Stimulated activated CD4-positive, alpha-beta T cell treated with anti-CD3 and anti-CD28 coated beads, Interleukin-12 subunit alpha, Interleukin-12 subunit beta, amount 100 ng/mL, for 24 hours (primary cell): ENCODE results near the gene LHFPL2.

ENCODE experiments used
- DNase-seq, 2 experiments: peaks; one replicate each; pipeline ENCODE4 v3.0.0-alpha.2; 2020; ENCODE audit warnings: low read depth in 2 of 2

Gene LHFPL2

DNA sequence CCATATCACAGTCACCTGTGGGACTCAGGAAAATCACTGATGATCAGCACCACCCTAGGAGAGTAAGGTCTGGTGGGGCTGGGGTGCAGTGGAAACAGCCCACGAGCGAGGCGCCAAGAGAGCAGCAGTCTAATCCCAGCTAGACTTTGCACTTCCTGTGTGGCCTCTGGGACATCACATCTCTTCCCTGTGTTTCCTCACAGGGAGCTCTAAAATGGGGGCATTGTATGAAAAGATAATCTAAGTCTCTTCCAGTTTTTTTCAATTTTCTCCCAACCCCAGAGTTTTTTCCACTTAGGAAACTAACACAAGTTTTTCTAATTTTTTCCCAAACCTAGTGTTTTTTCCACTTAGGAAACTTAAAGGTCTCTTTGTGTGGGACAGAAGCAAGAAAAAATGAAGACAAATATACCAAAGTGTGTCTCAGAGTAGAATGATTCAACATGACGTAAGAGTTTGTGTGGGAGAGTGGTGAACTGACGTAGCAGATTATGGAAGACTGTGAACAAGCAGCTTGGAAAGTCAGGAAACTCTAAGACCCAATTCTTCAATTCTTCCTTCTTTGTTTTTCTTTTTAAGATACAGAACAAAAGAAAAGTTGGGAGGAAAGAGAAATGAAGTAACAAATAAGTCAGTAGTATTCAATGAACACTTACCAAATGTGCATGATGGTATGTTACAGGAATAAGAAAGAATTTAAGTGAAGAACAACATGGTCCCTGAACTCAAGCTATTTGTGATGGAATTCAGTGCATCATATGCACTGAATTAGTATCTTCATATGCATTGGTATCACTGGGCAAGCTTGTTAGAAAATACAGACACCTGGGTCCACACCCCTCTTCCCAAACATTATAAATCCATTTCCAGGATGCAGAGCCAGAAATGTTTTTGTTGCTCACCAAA is 51.3 kb downstream of the LHFPL2 start:
- DNase-seq = no peak

DNA sequence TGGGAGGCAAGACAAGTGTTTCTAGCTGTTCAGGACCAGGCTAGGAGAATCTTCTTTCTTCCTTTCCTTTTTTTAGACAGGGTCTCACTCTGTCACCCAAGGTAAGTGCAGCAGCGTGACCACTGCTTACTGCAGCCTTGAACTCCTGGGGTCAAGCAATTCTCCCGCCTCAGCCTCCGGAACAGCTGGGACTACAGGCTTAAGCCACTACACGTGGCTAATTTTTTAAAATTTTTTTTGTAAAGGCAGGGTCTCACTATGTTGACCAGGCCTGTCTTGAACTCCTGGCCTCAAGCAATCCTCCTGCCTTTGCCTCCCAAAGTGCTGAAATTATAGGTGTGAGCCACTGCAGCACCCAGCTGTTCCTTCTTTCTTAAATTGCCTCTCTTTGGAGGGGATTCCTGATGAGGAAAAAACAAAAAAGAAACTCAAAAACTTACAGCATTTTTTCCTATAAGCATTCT is 53.1 kb downstream of the LHFPL2 start:
- DNase-seq = no peak

DNA sequence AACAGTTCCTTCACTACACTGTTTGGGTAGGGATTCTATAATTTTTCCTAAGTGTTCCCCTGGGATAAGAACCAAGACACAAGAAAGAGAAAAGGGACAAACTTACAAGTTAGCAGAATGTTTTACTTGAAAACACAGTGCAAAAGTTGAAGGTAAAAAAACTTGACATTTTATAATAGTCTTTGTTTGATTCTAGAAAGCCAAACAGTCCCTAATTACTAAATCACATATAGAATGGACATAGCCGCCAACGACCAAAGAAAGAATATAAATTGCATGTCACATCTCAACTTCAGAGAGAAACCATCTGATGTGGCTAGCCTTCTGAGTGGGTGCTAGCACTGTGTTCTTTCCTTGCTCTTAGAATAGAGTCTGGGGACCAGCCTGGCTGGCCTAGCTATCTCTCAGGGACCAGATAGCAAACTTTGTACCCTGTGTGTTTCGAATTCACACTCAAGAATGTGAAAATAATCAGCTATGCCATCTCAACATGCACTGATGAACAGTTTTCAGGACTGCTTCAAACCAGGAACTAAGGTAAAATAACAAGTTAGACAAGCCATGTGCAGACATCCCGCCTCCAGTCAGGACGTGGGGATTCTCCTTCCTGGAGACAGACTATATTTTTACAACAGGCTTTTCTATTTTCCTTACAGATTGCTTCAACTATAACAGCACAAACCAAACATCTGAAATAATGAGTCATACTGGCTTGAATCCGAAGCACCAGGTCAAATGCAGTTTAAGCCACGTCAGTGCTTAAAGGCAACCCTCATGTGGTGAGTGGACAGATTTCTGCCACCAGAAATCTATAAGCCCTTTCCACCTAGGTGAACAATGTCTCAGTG is 53.7 kb downstream of the LHFPL2 start:
- no peak for DNase-seq

DNA sequence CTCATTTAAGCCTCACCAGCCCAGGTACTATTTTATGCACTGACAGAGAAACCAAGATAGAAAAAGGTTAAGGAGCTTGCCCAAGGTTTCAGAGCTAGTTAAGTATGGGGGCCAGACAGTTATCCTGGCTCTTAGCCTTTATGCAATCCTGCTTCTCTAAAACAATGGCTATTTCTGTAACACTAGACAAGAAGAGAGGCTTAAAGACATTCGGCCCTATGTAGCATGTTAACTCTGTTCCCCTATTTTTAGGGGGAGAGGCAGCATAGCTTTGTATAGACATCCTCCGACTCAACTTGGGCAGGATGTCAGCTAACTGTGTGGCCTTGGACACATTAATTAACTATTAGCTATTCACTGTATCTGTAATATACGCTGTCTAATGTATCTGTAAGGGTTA is 54.6 kb downstream of the LHFPL2 start:
- DNase-seq = no peak

DNA sequence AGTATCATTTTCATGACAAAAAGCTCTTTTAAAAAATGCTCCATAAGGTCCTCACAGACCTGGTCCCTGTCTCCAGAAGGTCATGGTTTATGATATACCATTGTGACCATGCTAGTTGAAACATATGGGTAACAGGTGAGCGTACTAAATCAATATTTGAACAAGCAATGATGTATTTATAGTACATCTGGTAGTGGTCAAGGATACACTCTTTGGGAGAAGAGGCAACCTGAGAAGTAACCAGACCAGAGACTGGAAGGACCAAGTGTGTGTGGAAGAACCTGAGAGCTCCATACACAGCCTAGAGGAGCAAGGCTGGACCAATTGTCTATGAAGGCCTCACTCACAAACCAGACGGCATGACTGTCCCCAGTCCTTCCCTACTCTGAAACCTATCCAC is 55.1 kb downstream of the LHFPL2 start:
- no peak for DNase-seq

DNA sequence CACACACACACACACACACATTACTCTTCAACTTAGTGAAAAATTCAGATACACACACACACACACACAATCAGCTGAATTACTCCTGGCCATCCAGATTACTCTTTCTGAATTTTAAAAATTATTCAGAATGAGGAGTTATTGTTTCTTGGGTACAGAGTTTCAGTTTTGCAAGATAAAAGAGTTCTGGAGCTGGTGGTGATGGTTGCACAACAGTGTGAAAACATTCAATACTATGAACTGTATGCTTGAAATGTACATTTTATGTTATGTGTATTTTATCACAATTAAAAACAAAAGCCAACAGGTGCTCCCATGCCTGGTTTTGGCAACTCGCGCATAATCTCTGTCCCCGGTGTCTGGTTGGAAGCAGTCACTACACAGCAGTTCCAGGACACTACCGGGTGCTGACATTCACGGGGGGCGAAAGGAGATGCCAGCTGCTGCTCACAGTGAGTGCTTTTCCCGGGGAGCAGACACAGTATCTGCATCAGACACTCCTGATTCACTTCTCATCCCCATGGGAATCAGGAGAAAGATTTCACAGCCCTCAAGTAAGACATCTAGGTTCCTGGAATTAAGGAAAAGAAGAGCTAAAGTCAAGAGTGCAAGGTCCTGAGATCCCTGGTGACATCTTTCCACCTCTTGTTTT is 55.7 kb downstream of the LHFPL2 start:
- no peak for DNase-seq

DNA sequence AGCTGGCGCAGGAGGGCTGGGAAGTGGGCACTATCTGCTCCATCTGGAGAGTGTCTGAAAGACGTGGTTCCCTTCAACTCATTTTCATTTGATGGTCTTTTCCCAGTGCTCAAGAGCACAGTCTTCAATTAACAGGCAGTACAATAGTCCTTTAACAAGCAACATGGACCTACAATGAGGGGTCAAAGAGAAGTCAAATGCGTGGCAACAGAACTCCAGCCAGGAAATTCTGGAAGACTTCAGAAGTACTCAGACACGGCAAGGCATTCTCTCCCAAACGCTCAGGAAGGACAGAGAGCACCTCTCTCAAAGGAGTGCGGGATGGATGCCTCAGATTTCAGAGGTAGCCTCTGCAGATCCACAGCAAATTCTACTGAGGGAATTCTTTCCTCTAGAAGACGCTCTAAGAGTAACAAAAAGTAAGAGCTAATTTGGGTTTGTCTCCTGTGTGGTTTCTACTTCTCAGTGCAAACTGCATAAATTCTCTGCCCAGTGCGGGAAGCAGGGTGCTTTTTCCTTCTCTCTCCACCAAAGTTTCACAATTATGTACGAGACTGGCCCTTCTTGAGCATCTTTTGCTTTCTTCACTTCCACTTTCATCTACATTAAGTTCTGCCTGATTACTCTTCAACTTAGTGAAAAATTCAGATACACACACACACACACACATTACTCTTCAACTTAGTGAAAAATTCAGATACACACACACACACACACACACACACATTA is 56.4 kb downstream of the LHFPL2 start:
- DNase-seq = no peak

DNA sequence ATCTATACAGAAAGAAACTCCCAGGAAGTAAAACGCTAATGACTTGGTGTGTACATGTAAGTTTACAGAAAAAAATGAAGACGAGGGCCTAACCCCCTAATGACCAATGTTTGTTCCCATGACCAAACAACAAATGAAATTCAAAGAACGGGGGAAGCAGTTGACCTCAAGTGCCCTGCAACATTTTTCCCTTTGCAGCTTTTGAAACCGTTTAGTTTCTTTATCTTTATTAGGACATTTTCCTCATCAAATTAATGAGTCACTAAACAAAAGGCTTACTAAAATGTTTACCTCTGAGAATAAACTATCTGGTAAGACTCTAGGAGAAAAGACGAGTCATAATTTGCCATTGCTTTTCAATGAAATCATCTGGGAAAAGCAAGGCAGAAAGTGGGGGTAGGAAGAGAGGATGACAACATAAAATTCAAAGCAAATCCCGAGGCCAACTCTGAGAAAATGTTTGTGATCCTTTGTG is 57.4 kb downstream of the LHFPL2 start:
- no peak for DNase-seq

DNA sequence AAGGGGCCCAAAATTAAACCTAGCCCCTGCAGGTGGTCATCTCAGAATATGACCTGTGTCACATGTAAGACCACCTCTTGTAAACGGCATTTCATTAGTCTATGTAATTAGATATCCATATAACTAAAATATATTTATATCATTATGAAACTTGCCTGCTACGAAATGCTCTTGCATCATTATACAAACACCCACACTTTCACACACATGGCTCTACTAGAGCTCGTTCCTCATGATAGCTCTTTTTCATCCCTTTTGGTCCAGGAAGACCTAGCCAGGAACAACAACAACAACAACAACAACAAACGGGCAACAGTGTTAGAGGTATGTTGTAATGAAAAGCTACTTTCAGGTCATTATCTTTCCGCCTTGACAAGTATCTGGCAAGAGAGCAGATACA is 58.6 kb downstream of the LHFPL2 start:
- no peak for DNase-seq

DNA sequence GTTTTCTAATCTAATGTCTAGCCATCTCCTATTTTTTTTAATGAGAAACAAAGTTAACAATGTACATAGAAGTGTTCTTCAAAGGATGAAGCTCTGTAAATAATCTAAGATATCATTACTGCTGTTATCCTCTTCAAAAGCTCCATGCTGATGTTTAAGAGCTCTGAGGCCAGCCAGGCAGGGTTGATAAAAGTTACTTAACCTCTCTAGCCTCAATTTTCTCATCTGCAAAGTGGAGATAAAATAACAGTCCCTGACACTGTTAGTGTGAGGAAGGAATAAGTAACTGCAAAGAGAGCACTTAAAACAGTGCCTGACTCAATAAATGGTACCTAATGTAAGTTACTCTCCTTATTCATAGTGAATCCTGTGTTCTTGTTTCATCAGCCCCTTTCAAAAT is 60.1 kb downstream of the LHFPL2 start:
- no peak for DNase-seq

DNA sequence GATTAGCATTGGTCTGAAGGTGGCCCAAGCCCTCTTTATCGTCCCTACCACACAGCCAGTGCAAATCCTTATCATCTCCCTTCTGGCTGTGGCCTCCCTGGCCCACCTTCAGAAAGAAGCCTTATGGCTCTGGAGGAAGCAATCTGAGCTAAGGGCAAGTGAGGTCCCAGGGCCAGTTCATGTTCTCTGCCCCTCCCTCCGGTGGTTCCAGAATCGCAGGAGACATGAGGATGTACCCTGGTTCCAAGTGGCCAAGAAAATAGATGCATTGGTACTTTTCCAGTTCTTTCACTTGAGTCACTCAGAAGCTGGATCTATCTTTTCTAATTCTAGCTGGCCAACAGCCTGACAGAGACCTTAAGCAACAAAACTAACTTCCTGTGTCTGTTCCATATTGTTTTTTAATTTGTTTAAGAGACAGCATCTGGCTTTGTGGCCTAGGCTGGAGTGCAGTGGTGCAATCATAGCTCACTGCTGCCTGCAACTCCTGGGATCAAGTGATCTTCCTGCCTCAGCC is 60.7 kb downstream of the LHFPL2 start:
- no peak for DNase-seq

DNA sequence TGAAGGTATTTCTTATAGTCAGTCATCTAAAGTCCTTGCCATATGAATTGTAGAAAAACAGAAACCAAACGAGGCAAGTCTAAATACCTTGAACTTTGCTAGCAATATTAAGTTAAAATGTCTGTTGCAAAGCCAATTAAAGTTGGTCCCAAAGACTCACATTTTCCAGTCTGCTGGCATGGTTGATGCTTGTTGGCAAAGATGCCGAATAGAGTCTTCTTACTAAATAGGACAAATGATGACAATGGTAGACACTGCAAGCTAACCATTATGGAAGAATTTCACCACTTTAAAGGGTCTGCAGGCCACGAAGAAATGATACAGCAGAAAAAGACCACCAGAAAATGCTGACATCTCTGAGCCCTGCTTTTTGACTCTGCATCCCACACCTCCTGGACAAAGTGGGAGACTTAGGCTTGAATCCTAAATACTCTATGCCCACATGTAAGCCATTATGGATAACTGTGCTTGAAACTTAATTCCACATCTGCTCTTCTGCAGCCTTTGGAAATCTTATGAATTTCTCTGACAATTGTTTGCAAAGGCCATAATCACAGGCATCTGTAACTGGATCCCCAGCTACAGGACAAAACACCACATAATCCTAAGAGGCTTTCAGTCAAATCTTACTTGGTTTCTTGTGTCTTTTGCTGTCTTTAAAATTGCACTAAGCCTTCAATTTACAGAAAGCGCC is 61.3 kb downstream of the LHFPL2 start:
- no peak for DNase-seq

DNA sequence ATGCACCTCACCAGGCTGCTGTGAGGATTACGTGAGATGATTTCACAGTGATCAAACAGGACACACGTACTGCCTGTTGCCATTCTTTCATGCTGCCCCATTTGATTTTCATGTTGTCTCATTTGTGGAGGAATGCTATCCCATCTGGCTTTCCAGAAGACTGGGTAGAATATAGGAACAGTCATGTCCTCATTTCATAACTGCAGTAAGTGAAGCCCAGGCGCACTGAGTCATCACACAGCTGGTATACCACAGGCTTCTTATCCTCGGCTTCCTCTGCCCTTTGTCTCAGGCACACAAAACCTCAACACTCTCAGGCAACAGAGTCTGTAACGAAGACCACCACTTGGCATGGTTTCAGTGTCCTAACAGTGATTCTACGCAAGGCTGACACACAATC is 62.3 kb downstream of the LHFPL2 start:
- DNase-seq = no peak

DNA sequence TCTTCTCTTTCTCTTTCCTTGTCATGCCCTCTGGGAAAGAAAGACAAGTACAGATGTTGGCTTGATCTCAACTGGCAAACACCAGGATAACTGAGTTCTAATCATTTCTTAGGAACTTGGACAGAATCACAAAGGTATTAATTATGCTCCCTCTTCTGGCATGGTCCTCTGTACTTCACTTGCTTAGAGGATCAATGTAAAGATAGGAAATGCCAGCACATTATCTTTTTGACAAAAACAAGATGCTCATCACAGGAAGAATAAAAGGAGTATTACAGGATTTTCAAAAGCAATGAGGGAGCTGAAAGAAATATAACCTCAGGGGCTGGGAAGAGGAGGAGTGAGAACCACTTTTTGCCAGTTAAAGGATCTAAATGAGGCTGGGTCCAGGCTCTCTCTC is 70.6 kb downstream of the LHFPL2 start:
- no peak for DNase-seq

DNA sequence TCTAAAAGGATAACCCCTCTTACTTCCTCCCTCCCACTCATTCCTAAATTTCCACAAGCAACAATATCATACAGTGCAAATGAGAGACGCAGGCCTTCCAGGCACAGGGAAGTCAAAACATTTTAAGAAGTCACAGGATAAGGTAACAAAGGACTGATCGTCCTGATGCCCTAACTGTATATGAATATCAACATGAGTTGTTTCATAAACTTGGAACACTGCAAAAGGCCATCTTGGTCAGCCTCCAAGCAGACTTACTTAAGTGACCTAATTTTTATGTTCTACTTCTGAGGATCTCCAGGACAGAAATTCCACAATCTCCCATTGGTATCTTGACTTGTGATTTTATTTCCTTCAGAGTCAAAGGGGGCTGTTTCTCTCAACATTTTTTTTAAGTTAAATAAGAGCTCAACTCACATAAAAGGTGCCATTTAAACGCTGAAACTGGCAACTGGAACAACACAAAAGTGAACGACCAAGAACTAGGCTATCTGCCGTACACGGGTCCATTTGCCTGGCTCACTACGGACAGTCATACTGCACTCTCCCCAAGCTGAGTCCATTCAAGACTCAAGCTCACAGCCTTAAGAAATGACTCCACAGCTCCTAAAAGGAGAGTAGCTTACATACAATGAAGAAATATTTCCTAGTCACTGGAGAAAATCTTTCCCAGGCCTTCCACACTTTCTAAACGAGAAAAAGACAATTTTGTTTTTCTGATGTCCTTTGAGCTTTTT is 71.3 kb downstream of the LHFPL2 start:
- DNase-seq = no peak

DNA sequence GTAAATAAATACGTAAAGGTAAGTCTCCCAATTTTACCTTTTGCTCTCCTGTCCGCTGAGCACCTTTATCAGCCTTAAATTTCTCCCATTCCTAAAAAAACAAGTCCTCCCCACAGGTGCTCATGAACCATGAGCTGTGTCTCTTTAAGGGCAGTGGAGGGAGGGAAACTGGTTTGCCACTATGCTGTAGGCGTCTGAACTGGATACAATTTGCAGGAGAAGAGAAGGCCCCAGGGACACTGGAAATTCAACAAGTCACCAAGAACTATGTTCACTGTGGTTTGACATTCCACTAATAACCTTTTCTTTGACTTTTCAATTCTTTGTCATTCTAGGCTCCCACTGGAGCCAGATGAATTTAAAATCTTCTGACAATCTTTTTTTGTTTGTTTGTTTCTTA is 72.2 kb downstream of the LHFPL2 start:
- no peak for DNase-seq

DNA sequence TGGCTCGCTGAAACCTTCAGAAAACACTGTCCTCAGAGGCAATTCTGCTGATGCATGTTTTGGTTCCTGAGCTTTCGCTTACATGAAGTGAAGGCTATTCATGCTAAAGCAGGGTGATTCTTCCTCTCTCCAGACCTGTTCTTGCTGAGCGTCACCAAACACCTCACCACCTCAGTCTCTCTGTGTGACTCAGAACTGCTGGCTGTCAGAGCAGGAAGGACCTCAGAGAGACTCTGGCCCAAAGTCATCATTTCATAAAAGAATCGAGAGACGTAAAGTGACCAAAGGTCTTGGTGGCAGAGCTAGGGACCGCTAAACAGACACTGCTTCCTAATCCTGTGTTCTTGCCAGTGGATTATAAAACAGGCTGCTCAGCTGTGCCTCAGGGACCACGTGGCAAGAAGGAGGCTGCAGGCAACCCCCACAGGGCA is 73.8 kb downstream of the LHFPL2 start:
- DNase-seq = no peak

DNA sequence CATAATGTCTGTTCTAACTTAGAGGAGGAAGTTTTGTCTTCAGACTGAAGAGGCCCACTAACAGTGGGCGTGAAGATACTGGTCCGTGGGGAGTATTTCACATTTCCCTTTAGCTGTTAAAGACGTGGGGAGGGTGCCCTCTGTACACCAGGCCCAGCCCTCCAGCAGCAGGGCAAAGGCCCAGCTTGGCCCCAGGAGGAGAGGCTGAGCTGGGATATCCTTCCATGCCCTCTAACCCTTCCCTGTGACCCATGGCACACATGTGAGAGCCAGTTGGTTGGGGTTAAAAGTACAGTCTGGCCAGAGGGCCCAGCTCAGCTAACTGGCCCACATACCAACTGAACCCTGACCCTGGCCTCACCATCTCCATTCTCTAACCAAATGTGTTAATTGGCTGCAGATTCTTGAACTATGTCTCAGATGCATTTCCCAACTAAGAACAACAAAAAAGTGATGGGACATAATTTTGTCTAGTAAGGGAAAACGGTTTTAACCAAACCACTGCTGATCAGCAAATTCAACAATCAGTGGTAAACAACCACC is 74.4 kb downstream of the LHFPL2 start:
- DNase-seq = no peak

DNA sequence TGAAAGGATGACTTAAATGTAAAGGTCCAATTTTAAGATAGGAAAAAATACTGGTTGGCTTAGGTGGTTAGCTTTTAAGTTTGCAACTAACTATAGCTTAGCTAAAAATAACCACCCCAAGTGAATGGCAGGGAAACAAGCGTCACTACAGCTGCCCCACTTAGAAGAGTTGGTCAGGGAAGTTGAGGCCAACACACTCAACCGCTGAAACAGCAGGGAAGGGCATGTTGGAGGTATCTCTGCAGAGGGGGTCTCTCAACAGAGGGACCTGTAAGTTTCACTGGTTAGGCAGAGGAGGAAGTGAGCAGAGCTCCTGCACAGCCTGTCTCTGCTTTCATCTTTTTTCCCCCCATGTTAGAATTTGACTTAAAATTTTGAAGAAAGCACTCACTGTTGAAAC is 75.3 kb downstream of the LHFPL2 start:
- no peak for DNase-seq

DNA sequence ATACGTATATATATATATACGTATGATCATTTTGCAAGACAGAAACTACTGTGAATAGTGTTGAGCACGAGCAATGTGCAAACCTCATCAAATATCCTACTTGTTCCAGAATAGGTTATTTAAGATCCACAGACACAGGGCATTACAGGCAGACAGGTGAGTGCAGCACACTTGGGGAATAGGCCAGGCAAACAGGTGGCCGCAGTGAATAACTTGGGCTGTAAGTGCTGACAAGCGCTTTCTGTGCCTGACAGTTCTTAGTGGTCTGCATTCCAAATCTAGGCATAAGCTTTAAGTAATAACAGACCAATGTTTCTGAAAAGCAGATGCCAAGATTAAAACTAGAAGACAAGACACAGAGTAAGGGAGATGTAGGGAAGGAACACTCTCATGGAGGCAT is 77.9 kb downstream of the LHFPL2 start:
- no peak for DNase-seq
